Stimulated activated naive CD8-positive, alpha-beta T cell treated with anti-CD3 and anti-CD28 coated beads, Interleukin-15, Interleukin-2, amounts not matched to agents 100 ng/mL and 50 ng/mL, for 24 hours (primary cell): ENCODE results near the gene NFATC3.

ENCODE experiments used
- H3K27ac Mint-ChIP-seq: one replicate; pipeline ENCODE4 v1.8.0; 2021; ENCODE audit warnings: mild to moderate bottlenecking, mixed read lengths
- H3K27me3 Mint-ChIP-seq: one replicate; pipeline ENCODE4 v1.8.0; 2021; ENCODE audit warnings: mixed read lengths
- H3K36me3 Mint-ChIP-seq: one replicate; pipeline ENCODE4 v1.8.0; 2021; ENCODE audit warnings: low read depth, mixed read lengths
- H3K4me1 Mint-ChIP-seq: one replicate; pipeline ENCODE4 v1.8.0; 2021; ENCODE audit warnings: low read depth, mixed read lengths
- H3K4me3 Mint-ChIP-seq: one replicate; pipeline ENCODE4 v1.8.0; 2021; ENCODE audit warnings: mild to moderate bottlenecking, mixed read lengths
- H3K9me3 Mint-ChIP-seq: one replicate; pipeline ENCODE4 v1.8.0; 2021; ENCODE audit warnings: mixed read lengths

NFATC3 gene

GRCh38 chr16:68085259-68086071 lies at the start of gene NFATC3:
Gene NFATC3, plus strand, starts transcription at chr16:68085370. Its CDS starts 312 bp downstream, at chr16:68085682.
- no peaks in the 10 kb centered on the region for H3K9me3 Mint-ChIP-seq
- peaks cover 70% of the 10 kb centered on the region for H3K4me1 Mint-ChIP-seq
- H3K27me3 Mint-ChIP-seq = no peaks in the 10 kb centered on the region
- peak within 1 kb of the TSS; percentile 93 for H3K4me3 Mint-ChIP-seq
- H3K36me3 Mint-ChIP-seq = peaks cover 16% of the 10 kb centered on the region
- peak within 1 kb of the TSS; percentile 86 for H3K27ac Mint-ChIP-seq

- Mint-ChIP-seq H3K4me1 (peaks cover 24% of the 10 kb centered on the region), H3K36me3 (peaks cover 28% of the 10 kb centered on the region), H3K4me3 (peak overlapping the region; percentile 7), H3K9me3 (no peaks in the 10 kb centered on the region), H3K27ac (peak overlapping the region; percentile 17), H3K27me3 (no peaks in the 10 kb centered on the region)
These were observed 47.2 kb upstream of the NFATC3 start for GRCh38 chr16:68037841-68038597.

- H3K9me3 Mint-ChIP-seq = no peaks in the 10 kb centered on the region
- H3K36me3 Mint-ChIP-seq = peaks cover 37% of the 10 kb centered on the region
These were observed 44.5 kb upstream of the NFATC3 start for GRCh38 chr16:68040506-68041288.

GRCh38 chr16:68041783-68042182 lies 43.4 kb upstream of the NFATC3 start:
- no peak overlapping the region for H3K4me3 Mint-ChIP-seq
- H3K27ac Mint-ChIP-seq = no peak overlapping the region
- H3K9me3 Mint-ChIP-seq = no peaks in the 10 kb centered on the region
- H3K4me1 Mint-ChIP-seq = peaks cover 21% of the 10 kb centered on the region
- peaks cover 43% of the 10 kb centered on the region for H3K36me3 Mint-ChIP-seq
- no peaks in the 10 kb centered on the region for H3K27me3 Mint-ChIP-seq

More at GRCh38 chr16:68040506-68041288, 44.5 kb upstream of the NFATC3 start:
- Mint-ChIP-seq H3K4me3 (no peak overlapping the region), H3K4me1 (peaks cover 24% of the 10 kb centered on the region), H3K27ac (no peak overlapping the region), H3K27me3 (no peaks in the 10 kb centered on the region)

- Mint-ChIP-seq H3K27ac (no peak overlapping the region), H3K9me3 (no peaks in the 10 kb centered on the region), H3K27me3 (no peaks in the 10 kb centered on the region), H3K4me3 (no peak overlapping the region), H3K36me3 (peaks cover 48% of the 10 kb centered on the region), H3K4me1 (no peaks in the 10 kb centered on the region)
These were observed 39.1 kb upstream of the NFATC3 start for GRCh38 chr16:68046106-68046505.

GRCh38 chr16:68047987-68048386 lies 37.2 kb upstream of the NFATC3 start:
- H3K36me3 Mint-ChIP-seq = peaks cover 56% of the 10 kb centered on the region

GRCh38 chr16:68049449-68049848 lies 35.7 kb upstream of the NFATC3 start:
- Mint-ChIP-seq H3K9me3 (no peaks in the 10 kb centered on the region), H3K27ac (no peak overlapping the region), H3K36me3 (peaks cover 66% of the 10 kb centered on the region), H3K27me3 (no peaks in the 10 kb centered on the region), H3K4me3 (no peak overlapping the region), H3K4me1 (no peaks in the 10 kb centered on the region)

More at GRCh38 chr16:68047987-68048386, 37.2 kb upstream of the NFATC3 start:
- no peaks in the 10 kb centered on the region for H3K4me1 Mint-ChIP-seq
- no peak overlapping the region for H3K27ac Mint-ChIP-seq
- H3K4me3 Mint-ChIP-seq = no peak overlapping the region
- H3K9me3 Mint-ChIP-seq = no peaks in the 10 kb centered on the region
- H3K27me3 Mint-ChIP-seq = no peaks in the 10 kb centered on the region

- H3K27me3 Mint-ChIP-seq = no peaks in the 10 kb centered on the region
- no peaks in the 10 kb centered on the region for H3K9me3 Mint-ChIP-seq
- H3K4me1 Mint-ChIP-seq = peaks cover 23% of the 10 kb centered on the region
- no peak overlapping the region for H3K27ac Mint-ChIP-seq
- peaks cover 84% of the 10 kb centered on the region for H3K36me3 Mint-ChIP-seq
- no peak overlapping the region for H3K4me3 Mint-ChIP-seq
These were observed 29.8 kb upstream of the NFATC3 start for GRCh38 chr16:68055395-68055794.

- H3K27me3 Mint-ChIP-seq = no peaks in the 10 kb centered on the region
- peak overlapping the region; percentile 43 for H3K4me3 Mint-ChIP-seq
- H3K36me3 Mint-ChIP-seq = peaks cover 76% of the 10 kb centered on the region
- H3K9me3 Mint-ChIP-seq = no peaks in the 10 kb centered on the region
- H3K27ac Mint-ChIP-seq = peak overlapping the region; percentile 85
- H3K4me1 Mint-ChIP-seq = peaks cover 61% of the 10 kb centered on the region
These were observed 25.4 kb upstream of the NFATC3 start for GRCh38 chr16:68059804-68060203.

GRCh38 chr16:68061396-68061795 lies 23.8 kb upstream of the NFATC3 start:
- H3K9me3 Mint-ChIP-seq = no peaks in the 10 kb centered on the region
- peaks cover 65% of the 10 kb centered on the region for H3K4me1 Mint-ChIP-seq
- peak overlapping the region; percentile 57 for H3K27ac Mint-ChIP-seq
- no peaks in the 10 kb centered on the region for H3K27me3 Mint-ChIP-seq
- peaks cover 67% of the 10 kb centered on the region for H3K36me3 Mint-ChIP-seq
- H3K4me3 Mint-ChIP-seq = no peak overlapping the region

- H3K36me3 Mint-ChIP-seq = peaks cover 65% of the 10 kb centered on the region
- H3K9me3 Mint-ChIP-seq = no peaks in the 10 kb centered on the region
- peak overlapping the region; percentile 83 for H3K27ac Mint-ChIP-seq
- H3K27me3 Mint-ChIP-seq = no peaks in the 10 kb centered on the region
- peaks cover 65% of the 10 kb centered on the region for H3K4me1 Mint-ChIP-seq
- H3K4me3 Mint-ChIP-seq = no peak overlapping the region
These were observed 22.2 kb upstream of the NFATC3 start for GRCh38 chr16:68062910-68063393.

- peaks cover 62% of the 10 kb centered on the region for H3K4me1 Mint-ChIP-seq
- H3K36me3 Mint-ChIP-seq = peaks cover 52% of the 10 kb centered on the region
- no peaks in the 10 kb centered on the region for H3K27me3 Mint-ChIP-seq
- peak overlapping the region; percentile 37 for H3K27ac Mint-ChIP-seq
- no peaks in the 10 kb centered on the region for H3K9me3 Mint-ChIP-seq
- H3K4me3 Mint-ChIP-seq = no peak overlapping the region
These were observed 20.3 kb upstream of the NFATC3 start for GRCh38 chr16:68064791-68065365.

GRCh38 chr16:68065716-68066305 lies 19.4 kb upstream of the NFATC3 start:
- Mint-ChIP-seq H3K4me1 (peaks cover 65% of the 10 kb centered on the region), H3K4me3 (no peak overlapping the region), H3K27ac (no peak overlapping the region), H3K27me3 (no peaks in the 10 kb centered on the region), H3K9me3 (no peaks in the 10 kb centered on the region), H3K36me3 (peaks cover 57% of the 10 kb centered on the region)

GRCh38 chr16:68066763-68067162 lies 18.4 kb upstream of the NFATC3 start:
- no peak overlapping the region for H3K27ac Mint-ChIP-seq

More at GRCh38 chr16:68066763-68067162, 18.4 kb upstream of the NFATC3 start:
- Mint-ChIP-seq H3K9me3 (no peaks in the 10 kb centered on the region), H3K4me1 (peaks cover 65% of the 10 kb centered on the region), H3K36me3 (peaks cover 57% of the 10 kb centered on the region), H3K4me3 (no peak overlapping the region), H3K27me3 (no peaks in the 10 kb centered on the region)
